HEK293T (cell line): ENCODE measurements around the gene CHMP4B.

Experiments
- CTCF ChIA-PET: fragments of 350-600 bp; formaldehyde crosslinking; extraction: SDS; loops from one replicate; lab custom pipeline; 2021; ENCODE audit warnings: antibody characterized with exemption, inconsistent platforms; lab: Yijun Ruan, JAX
- POLR2A ChIA-PET: fragments of 350-600 bp; formaldehyde crosslinking; extraction: SDS; loops from one replicate; lab custom pipeline; 2020; ENCODE audit warnings: antibody characterized with exemption, inconsistent platforms; lab: Yijun Ruan, JAX
- DNase-seq: peaks from one replicate; pipeline ENCODE4 v3.0.0; 2012; ENCODE audit warnings: mixed read lengths; ENCODE audit errors: extremely low spot score
- ARNT ChIP-seq: fragments of 450-650 bp; IDR thresholded peaks from 2 replicates; pipeline ENCODE4 v1.6.1; 2017; ENCODE audit warnings: mild to moderate bottlenecking
- BHLHE40 ChIP-seq: fragments of 450-650 bp; IDR thresholded peaks from 2 replicates; pipeline ENCODE4 v1.6.1; 2016; ENCODE audit warnings: mild to moderate bottlenecking, moderate library complexity, borderline replicate concordance
- CTBP1 ChIP-seq: fragments of 450-650 bp; IDR thresholded peaks from 2 replicates; pipeline ENCODE4 v1.6.1; 2016; ENCODE audit warnings: borderline replicate concordance
- ELF4 ChIP-seq: fragments of 450-650 bp; IDR thresholded peaks from 2 replicates; pipeline ENCODE4 v1.6.1; 2017; ENCODE audit warnings: antibody characterized with exemption
- FOXA1 ChIP-seq: fragments of 450-650 bp; IDR thresholded peaks from 2 replicates; pipeline ENCODE4 v1.6.1; 2016; ENCODE audit warnings: mild to moderate bottlenecking
- FOXK2 ChIP-seq: fragments of 450-650 bp; IDR thresholded peaks from 2 replicates; pipeline ENCODE4 v1.6.1; 2016; ENCODE audit warnings: mild to moderate bottlenecking
- FOXM1 ChIP-seq: fragments of 450-650 bp; IDR thresholded peaks from 2 replicates; pipeline ENCODE4 v1.6.1; 2017; ENCODE audit warnings: mild to moderate bottlenecking, borderline replicate concordance
- HDGF ChIP-seq: fragments of 450-650 bp; IDR thresholded peaks from 2 replicates; pipeline ENCODE4 v1.6.1; 2017; ENCODE audit warnings: antibody characterized with exemption, borderline replicate concordance
- L3MBTL2 ChIP-seq: fragments of 450-650 bp; conservative IDR thresholded peaks from 2 replicates; pipeline ENCODE4 v1.6.1; 2016; ENCODE audit warnings: mild to moderate bottlenecking
- LEF1 ChIP-seq: fragments of 450-650 bp; IDR thresholded peaks from 2 replicates; pipeline ENCODE4 v1.6.1; 2017; ENCODE audit warnings: mild to moderate bottlenecking, borderline replicate concordance
- NFRKB ChIP-seq: fragments of 450-650 bp; IDR thresholded peaks from 2 replicates; pipeline ENCODE4 v1.6.1; 2016; ENCODE audit warnings: mild to moderate bottlenecking, moderate library complexity
- SP1 ChIP-seq: fragments of 450-650 bp; IDR thresholded peaks from 2 replicates; pipeline ENCODE4 v1.6.1; 2017
- SUZ12 ChIP-seq: fragments of 450-650 bp; IDR thresholded peaks from 2 replicates; pipeline ENCODE4 v1.6.1; 2016; ENCODE audit warnings: mild to moderate bottlenecking
- TARDBP ChIP-seq: fragments of 450-650 bp; IDR thresholded peaks from 2 replicates; pipeline ENCODE4 v1.6.1; 2016
- ZNF384 ChIP-seq: fragments of 450-650 bp; IDR thresholded peaks from 2 replicates; pipeline ENCODE4 v1.6.1; 2016
- TF ChIP-seq, protein P1 (sequence below): fragments of 450-650 bp; IDR thresholded peaks from 2 replicates; pipeline ENCODE4 v1.6.1; 2016

Gene CHMP4B

DNA sequence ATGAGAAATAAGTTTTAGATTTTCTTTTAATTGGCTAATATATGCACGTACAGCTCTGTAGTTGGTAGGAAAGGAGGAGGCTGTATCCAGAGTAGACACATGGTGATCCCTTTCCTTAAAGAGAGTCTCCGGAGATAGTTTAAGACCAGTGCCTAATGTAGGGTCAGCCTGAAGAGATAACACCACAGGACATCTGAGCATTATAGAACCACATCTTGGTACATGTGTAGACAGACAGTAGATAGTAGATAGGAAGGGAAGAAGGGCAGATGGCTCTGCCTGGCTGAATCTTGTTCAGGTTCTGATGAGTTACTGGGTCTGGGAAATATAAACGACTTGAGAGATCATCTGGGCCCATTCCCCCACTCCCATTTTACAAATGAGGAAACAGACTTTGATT is 18.5 kb downstream of the CHMP4B start:
- TF ChIP-seq FOXA1 (no peak), SP1 (no peak), NFRKB (no peak), L3MBTL2 (no peak), LEF1 (no peak), CTBP1 (no peak), ZNF384 (no peak), SUZ12 (no peak), FOXK2 (no peak), ARNT (no peak), TARDBP (no peak), FOXM1 (no peak), ELF4 (no peak), BHLHE40 (no peak), HDGF (no peak)
- TF ChIP-seq, protein P1, sequence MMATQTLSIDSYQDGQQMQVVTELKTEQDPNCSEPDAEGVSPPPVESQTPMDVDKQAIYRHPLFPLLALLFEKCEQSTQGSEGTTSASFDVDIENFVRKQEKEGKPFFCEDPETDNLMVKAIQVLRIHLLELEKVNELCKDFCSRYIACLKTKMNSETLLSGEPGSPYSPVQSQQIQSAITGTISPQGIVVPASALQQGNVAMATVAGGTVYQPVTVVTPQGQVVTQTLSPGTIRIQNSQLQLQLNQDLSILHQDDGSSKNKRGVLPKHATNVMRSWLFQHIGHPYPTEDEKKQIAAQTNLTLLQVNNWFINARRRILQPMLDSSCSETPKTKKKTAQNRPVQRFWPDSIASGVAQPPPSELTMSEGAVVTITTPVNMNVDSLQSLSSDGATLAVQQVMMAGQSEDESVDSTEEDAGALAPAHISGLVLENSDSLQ = no peak
- no peak for DNase-seq
- CTCF ChIA-PET = no interaction called here
- POLR2A ChIA-PET = interaction anchor here (1.0 kb wide), 1 partner anchor 17 kb away, joined by 3 read pairs; no protein-coding TSS in a partner anchor

DNA sequence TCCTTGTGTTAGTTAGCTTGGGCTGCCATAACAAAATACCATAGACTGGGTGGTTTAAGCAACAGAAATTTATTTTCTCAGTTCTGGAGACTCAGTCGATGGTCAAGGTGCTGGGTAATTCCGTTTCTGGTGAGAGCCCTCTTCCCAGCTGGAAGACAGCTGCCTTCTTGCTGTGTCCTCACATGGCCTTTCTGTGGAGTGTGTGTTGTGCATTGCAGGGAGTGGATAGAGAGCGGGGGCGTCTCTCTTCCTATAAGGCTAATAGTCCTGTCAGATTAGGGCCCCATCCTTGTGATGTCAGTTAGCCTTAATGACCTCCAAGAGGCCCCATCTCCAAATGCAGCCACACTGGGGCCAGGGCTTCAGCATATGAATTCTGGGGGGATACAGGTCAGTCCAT is 19.2 kb downstream of the CHMP4B start:
- TF ChIP-seq TARDBP (no peak), SP1 (no peak), FOXM1 (no peak), SUZ12 (no peak), ARNT (no peak), CTBP1 (no peak), ZNF384 (no peak), LEF1 (no peak), L3MBTL2 (no peak), NFRKB (no peak), FOXK2 (no peak)
- TF ChIP-seq, protein P1 = no peak
- CTCF ChIA-PET = interaction anchor here (0.6 to 1.2 kb wide), 2 partner anchors 38 to 90 kb away, joined by 3 to 4 read pairs; no protein-coding TSS in a partner anchor
- no peak for DNase-seq
- POLR2A ChIA-PET = interaction anchor here (1.0 kb wide), 1 partner anchor 18 kb away, joined by 3 read pairs; no protein-coding TSS in a partner anchor

DNA sequence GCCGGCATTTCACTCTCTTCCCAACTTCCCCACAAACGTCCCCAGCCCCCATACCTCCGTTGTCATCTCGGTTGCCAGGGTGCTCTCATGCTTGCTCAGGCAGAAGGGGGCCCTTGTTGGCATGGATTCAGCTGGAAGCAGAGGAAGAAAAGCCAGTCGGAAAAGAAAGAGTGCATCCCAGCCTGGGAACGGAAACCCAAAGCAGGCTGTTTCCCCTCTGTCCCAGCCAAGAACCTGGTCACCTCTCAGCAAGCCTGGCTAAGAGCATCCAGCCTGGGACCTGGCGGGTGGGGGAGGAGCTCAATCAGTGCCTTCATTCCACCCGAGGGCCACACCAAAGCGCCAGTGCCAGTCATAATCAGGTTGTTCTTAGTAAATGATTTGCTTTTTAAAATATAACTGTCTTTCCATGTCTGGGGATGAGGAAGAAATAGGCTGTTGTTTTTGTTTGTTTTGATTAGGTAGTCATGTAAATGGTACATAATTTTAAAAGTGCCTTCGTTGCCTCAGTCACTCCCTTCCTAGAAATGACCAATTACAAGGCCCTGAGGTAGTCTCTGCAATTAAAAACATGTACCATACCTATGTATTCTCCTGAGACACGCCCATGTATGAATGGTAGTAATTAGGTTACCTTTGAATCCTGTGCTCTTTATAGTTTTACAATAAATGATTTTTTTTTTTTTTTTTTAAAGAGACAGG is 21.1 kb downstream of the CHMP4B start:
- POLR2A ChIA-PET = no interaction called here
- CTCF ChIA-PET = no interaction called here
- TF ChIP-seq SP1 (no peak), SUZ12 (no peak), FOXK2 (no peak), ELF4 (no peak), ZNF384 (no peak), FOXM1 (no peak), LEF1 (no peak), FOXA1 (no peak), ARNT (no peak), CTBP1 (no peak), TARDBP (no peak), L3MBTL2 (no peak), BHLHE40 (no peak), HDGF (no peak), NFRKB (no peak)
- TF ChIP-seq, protein P1 = no peak
- DNase-seq = no peak

DNA sequence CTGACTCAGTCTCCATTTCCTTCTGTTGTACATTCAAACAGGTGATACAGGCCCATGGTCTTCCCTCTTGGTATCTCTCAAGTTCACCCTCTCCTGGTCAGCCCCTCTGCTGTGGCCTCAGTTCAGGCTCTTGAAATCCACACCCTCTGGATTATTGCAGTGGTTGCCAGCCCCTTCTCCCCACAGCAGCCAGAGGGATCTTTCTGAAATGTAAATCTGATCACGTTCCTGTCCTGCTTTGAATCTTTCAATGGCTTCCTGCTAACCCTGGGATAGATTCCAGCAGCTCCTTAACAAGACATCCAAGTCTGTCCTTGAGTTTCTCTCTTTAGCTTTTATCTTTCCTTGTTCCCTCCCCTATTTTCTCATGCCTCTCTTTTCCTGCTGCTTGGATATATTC is 22.2 kb downstream of the CHMP4B start:
- POLR2A ChIA-PET = no interaction called here
- CTCF ChIA-PET = no interaction called here
- no peak for DNase-seq
- TF ChIP-seq LEF1 = no peak
- TF ChIP-seq HDGF = no peak
- TF ChIP-seq TARDBP = no peak
- no peak for TF ChIP-seq BHLHE40
- TF ChIP-seq SUZ12 = no peak
- TF ChIP-seq, protein P1 = no peak
- no peak for TF ChIP-seq ELF4
- TF ChIP-seq FOXM1 = no peak
- TF ChIP-seq FOXA1 = no peak
- TF ChIP-seq L3MBTL2 = no peak
- TF ChIP-seq NFRKB = no peak
- TF ChIP-seq ZNF384 = no peak

DNA sequence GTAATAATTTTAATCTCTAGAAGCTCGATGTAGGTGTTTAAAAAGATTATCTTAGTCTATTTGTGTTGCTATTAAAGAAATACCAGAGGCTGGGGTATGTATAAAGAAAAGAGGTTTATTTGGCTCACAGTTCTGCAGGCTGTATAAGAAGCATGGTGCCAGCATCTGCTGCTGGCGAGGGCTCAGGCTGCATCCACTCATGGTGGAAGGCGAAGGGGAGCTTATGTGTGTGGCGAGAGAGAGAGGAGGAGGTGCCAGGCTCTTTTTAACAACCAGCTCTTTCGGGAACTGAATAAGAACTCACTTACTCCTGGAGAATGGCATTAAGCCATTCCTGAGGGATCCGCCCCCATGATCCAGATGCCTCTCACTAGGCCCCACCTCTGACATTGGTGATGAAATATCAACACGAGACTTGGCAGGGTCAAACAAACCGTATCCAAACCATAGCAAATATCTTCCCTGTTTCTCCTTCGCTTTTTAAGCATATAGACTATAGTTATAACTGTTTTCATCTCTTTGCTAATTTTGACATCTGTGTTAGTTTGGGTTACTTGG is 24.5 kb downstream of the CHMP4B start:
- POLR2A ChIA-PET = no interaction called here
- no peak for TF ChIP-seq LEF1
- no peak for DNase-seq
- CTCF ChIA-PET = interaction anchor here (0.6 to 0.9 kb wide), 2 partner anchors 14 to 232 kb away, joined by 4 read pairs; no protein-coding TSS in a partner anchor
